SH-SY5Y (cell line): Measurements from ENCODE around the gene KCNN1.

Source experiments
- GATA2 ChIP-seq: IDR thresholded peaks from 2 replicates; pipeline ENCODE4 v1.6.1; 2011; ENCODE audit warnings: mild to moderate bottlenecking, low read depth, low read length
- GATA3 ChIP-seq: IDR thresholded peaks from 2 replicates; pipeline ENCODE4 v1.6.1; 2011; ENCODE audit warnings: low read depth, mild to moderate bottlenecking, low read length, moderate library complexity

DNA sequence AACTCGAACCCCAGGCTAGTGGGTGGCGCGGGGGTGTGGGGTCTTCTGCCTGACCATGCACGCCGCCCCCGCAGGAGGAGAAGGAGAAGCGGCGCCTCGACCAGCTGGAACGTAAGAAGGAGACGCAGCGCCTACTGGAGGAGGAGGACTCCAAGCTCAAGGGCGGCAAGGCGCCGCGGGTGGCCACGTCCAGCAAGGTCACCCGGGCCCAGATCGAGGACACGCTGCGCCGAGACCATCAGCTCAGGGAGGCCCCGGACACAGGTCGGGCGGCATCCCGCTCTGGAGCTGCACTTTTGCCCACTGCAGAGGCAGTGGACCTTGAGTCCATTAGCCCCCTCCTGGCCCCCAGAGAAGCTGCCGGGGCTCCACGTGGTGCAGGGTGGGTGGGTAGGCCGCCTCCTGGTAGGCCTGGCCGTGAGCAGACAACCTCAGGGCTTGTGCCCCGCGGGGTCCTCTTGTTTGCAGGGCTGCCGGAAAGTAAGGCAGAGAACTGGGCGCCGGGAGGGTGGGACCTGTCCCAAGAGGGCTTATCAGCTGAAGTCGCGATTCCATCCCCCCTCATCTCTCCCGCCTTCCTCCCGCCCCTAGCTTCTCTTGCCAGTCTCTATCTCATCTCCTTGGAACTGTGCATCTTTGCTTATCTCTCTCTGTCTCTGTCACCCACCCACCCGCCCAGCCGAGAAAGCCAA, 24.2 kb upstream of the KCNN1 start:
- no peak for TF ChIP-seq GATA2
- TF ChIP-seq GATA3 = no peak
